DLD1 (cell line): ENCODE data around the gene NCOA7.
"Not testable (repeated sequence)": the region's sequence is repeated elsewhere in the genome, so short reads cannot be mapped to it uniquely, and the experiment has no call there.

Source experiments
- in situ Hi-C: cut with HindIII; loops from 2 replicates; pipeline ENCODE4 v1.10.0; 2017; ENCODE audit warnings: low sequenced_read_pairs

NCOA7 gene

DNA sequence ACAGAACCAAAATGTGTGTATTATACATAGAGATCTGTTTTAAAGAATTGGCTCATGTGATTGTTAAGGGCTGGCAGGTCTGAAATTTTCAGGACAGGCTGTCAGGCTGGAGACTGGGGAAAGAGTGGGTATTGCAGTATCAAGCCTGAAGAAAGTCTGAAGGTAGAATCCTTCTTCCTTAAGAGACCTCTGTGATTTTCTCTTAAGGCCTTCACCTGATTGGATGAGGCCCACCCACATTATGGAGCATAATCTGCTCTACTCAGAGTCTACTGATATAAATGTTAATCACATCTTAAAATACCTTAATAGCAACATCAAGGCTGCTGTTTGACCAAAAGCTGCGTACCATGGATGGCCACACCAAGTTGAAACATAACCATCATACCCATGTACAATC, 122.4 kb downstream of the NCOA7 start:
- in situ Hi-C loops, result no loop called here

DNA sequence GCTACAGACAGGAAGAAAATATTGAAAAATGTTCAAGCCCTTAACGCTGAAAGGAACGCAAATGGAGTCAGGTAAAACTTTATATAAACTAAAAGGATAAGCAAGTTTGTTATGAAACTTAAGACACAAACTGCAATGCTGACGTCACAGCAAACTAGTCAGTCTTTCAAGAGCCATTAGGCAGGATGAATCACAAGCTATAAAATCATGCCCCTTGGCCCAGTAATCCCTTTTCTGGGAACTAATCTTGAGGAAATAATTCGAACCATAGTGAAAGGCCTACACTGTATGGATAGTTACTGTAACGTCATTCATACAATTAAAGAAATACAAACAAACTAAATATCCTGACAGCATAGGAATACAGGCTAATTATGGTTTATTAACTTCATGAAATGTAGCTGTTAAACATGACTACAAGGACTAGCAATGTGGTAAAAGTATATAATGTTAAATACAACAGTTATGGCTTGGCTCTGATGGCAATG, 123.1 kb downstream of the NCOA7 start:
- in situ Hi-C loops, result no loop called here

DNA sequence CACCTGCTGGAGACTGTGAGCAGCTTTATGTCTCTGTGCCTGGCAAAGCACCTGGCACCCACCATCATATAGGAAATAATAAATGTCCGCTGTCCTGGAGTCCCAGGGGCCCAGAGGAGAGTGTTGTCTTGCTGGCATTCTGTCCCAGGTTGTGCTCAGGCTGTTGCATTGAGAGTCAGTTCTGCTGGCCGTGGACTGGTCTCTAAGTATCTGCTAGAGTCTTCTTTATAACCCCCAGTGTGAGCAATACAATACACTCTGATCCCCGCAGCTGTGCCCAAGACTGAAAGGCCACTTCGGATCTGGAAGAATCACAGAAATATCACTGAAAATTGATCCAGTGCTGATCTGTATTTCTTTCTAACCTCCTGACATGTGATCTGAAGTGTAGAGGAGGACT, 127.5 kb downstream of the NCOA7 start:
- in situ Hi-C loops, result no loop called here

GRCh38 chr6:125918681-125919566, 128.2 kb downstream of the NCOA7 start:
- in situ Hi-C loops, result no loop called here

- in situ Hi-C loops, result no loop called here
Measured at GRCh38 chr6:125919618-125920017, 128.9 kb downstream of the NCOA7 start.

DNA sequence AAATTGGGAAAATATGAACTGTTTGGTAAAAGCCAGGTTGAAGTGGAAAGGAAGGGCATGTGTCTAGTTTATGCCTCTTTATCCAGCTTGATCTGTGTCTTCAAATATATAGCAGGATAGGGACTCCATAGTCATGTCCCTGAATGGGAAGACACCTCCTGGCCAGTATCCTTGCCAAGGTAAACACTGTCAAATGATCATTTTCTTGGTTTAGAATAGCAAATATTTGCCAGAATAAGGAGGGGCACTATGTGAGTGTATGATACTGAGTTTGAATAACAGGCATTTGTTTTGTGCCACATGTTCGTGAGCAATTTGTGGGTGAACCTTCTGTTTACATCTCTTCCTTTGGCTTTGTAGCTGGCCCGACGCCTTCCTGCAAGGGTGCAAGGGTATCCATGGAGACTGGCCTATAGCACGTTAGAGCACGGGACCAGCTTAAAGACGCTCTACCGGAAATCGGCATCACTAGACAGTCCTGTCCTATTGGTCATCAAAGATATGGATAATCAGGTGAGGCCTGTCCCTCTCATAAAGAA, 131.6 kb downstream of the NCOA7 start:
- in situ Hi-C loops, result no loop called here

GRCh38 chr6:125923366-125923877, 132.7 kb downstream of the NCOA7 start:
- in situ Hi-C loops, result no loop called here

DNA sequence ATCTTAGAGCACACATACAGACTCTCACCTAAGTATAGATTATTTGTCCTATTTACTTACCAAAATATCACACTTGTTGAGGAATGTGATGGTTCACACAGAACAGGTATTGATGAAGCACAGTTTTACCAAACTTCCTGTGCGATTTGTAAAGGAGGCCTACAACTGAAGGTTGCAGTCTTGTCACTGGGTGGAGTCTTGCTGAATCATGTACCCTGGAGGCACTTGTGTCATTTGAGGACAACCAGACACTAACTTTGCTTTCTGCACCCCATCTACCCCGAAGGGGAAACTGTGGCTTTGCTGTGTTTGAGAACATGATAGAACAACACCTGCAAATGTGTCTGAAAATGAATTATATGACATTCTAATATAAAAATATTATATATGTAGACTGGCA, 133.4 kb downstream of the NCOA7 start:
- in situ Hi-C loops, result no loop called here

- in situ Hi-C loops, result no loop called here
Measured at GRCh38 chr6:125924697-125925358, 134.1 kb downstream of the NCOA7 start.

- in situ Hi-C loops, result no loop called here
Measured at GRCh38 chr6:125926711-125927110, 136.0 kb downstream of the NCOA7 start.

DNA sequence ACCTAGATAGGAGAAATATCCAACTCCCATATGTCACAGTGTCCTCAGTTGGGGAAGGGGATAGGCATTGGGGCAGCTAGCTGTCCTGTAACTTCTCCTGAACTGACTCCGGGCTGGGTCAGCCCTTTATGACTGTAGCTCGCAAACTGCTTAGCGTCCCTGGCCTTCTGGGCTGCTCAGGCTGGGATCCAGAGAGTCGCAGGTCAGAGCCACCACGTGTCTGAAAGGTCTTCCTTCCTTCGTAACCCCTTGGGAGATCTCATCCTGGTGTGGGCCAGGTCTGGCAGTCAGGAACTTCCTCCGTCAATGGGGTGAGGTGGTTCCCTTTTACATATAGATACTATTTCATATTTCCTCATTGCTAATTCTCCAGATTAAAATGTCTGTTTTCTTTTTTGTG, 137.0 kb downstream of the NCOA7 start:
- in situ Hi-C loops, result no loop called here

GRCh38 chr6:125930765-125931418, 140.1 kb downstream of the NCOA7 start:
- in situ Hi-C loops, result no loop called here

GRCh38 chr6:125931733-125932450, 141.1 kb downstream of the NCOA7 start:
- in situ Hi-C loops, result no loop called here

- in situ Hi-C loops, result no loop called here
Measured at GRCh38 chr6:125932451-125932795, 141.7 kb downstream of the NCOA7 start.

GRCh38 chr6:125935520-125935919, 144.8 kb downstream of the NCOA7 start:
- in situ Hi-C loops, result not testable (repeated sequence)

- in situ Hi-C loops, result no loop called here
Measured at GRCh38 chr6:125939026-125939425, 148.3 kb downstream of the NCOA7 start.

- in situ Hi-C loops, result no loop called here
Measured at GRCh38 chr6:125939791-125940190, 149.0 kb downstream of the NCOA7 start.

- in situ Hi-C loops, result no loop called here
Measured at GRCh38 chr6:125940247-125941041, 149.7 kb downstream of the NCOA7 start.

DNA sequence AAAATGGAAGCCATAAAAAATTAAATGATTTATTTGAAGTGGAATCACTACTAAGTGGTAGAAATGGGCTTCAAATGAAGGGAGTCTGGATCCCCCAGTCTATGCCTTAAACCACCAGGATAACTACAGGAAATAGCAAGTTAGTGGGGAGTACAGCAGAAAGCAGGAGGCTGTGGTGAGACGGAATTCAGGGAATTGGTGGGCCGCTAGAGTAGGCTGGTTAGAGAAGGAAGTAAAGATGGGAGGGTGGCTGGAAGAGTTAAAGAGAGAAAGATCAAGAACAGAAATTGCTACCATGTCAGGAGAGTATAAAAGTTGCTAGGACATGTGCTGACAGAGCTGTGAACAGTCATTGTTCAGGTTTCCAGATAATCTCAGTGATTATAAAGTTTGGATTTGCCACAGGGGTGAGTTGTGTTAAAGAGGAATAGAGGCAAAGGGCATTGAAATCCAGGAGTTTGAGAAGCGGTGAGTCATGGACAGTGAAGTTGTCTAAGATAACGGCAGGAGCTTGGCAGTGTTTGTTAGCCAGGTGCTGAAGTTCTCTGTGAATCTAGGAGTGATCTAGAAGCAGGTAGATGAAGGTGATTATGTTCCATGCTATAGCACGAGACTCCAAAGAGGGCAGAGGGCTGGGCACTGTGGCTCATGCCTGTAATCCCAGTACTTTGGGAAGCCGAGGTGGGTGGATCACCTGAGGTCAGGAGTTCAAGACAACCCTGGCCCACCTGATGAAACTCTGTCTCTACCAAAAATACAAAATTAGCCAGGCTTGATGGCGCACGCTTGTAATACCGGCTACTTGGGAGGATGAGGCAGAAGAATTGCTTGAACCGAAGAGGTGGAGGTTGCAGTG, 152.1 kb downstream of the NCOA7 start:
- in situ Hi-C loops, result no loop called here
